ENCODE measurements around the gene CASP7. TPM values are rescaled to one million over a fixed set of nuclear protein-coding genes. Genes with fewer than 3 reads are reported as not detected.

The CASP7 gene
- total and polyA plus RNA-seq, 10 of the 15 experiments (the other 5 are each of a cell fraction or from before 2014, with no cell fraction given), result 23.7 to 34.4 (median 28.7) TPM

DNA sequence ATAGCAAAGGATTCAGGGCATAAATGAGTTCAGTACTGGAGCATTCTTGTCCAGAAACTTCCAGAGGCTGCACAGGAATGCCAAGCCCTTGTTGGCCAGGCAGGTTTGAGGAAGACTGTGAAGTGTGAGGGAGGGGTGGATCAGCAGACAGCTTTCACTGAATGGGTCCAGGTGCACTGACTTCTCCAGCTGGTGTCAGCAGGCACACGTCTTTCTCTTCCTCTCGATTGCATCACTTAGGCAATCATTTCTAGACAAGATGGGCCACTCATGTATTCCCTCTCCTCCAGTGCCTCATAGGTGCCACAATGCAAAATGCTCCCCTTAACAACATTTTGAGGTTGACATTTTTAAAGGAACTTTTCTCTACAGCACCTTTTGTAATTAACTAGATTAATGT, 56.2 kb downstream of the CASP7 start:
- H2AFZ ChIP-seq (ENCODE audit: control insufficient read depth, low read depth, low read length), result no peak overlapping the region
- DNase-seq (ENCODE audit: low read depth, low spot score), result no peak
- H3K27me3 ChIP-seq (replicated peaks in 1 of 2; ENCODE audit: control insufficient read depth in 2 of 2, insufficient read depth in 2 of 2, low read length in 1 of 2), result no peaks in the 10 kb centered on the region
- H3K36me3 ChIP-seq (ENCODE audit: control insufficient read depth in 2 of 2, insufficient read depth in 2 of 2, low read length in 1 of 2), result 0 out of 4 replicates have a peak, but pooled peaks cover 0 to 3% of the 10 kb centered on the region in 2 experiments
- no peak overlapping the region for H3K9ac ChIP-seq (ENCODE audit: control insufficient read depth, insufficient read depth, low read length)
- CTCF ChIA-PET, result no interaction called here
- POLR2A ChIA-PET, result no interaction called here
- H3K4me3 ChIP-seq, result no peak overlapping the region
- FAIRE-seq, result no peak
- in situ Hi-C loops (cut with MboI) (no loop called here), intact Hi-C loops (cut with micrococcal nuclease; ENCODE audit: unreplicated experiment) (no loop called here)
- 30% methylated on average over 2 of the region's 2 CpGs for WGBS (ENCODE audit: insufficient coverage, insufficient replicate concordance, low lambda C conversion rate, missing lambda C conversion rate)
- H3K4me1 ChIP-seq (ENCODE audit: control insufficient read depth, insufficient read depth, low read length), result no peaks in the 10 kb centered on the region
- no peaks in the 10 kb centered on the region for H3K9me3 ChIP-seq (replicated peaks; ENCODE audit: control insufficient read depth, insufficient read depth, low read length)
- TF ChIP-seq RAD21 (IDR thresholded peaks at IDR 0.05; ENCODE audit: insufficient read depth, low read depth, low read length) (peak; percentile 39), CTCF (IDR thresholded peaks at IDR 0.05 in 2 of 3, conservative IDR thresholded peaks at IDR 0.05 in 1 of 3; ENCODE audit: control insufficient read depth in 2 of 3, extremely low read depth in 1 of 3, insufficient read depth in 1 of 3, low read depth in 3 of 3, low read length in 3 of 3) (peak in 1 of 3 experiments; percentile 32; a peak in 2 of 6 replicates), MEF2B (IDR thresholded peaks at IDR 0.05; ENCODE audit: partially characterized antibody, poor library complexity, severe bottlenecking) (no peak), IKZF1 (conservative IDR thresholded peaks at IDR 0.05) (no peak)
- ATAC-seq, result peak; percentile 57
- H3K27ac ChIP-seq (ENCODE audit: control insufficient read depth, insufficient read depth), result no peak overlapping the region
- SMC1A ChIA-PET (ENCODE audit: uncharacterized antibody, unreplicated experiment), result no interaction called here
- RAD21 ChIA-PET (ENCODE audit: unreplicated experiment), result no interaction called here
- no peak overlapping the region for H3K4me2 ChIP-seq (ENCODE audit: control insufficient read depth, insufficient read depth)
- H4K20me1 ChIP-seq (ENCODE audit: control insufficient read depth, insufficient read depth), result no peaks in the 10 kb centered on the region
- BruUV-seq (replicated peaks), result no TSS peak
- no peaks in the 10 kb centered on the region for H3K79me2 ChIP-seq (ENCODE audit: control insufficient read depth, insufficient read depth, low read length)

DNA sequence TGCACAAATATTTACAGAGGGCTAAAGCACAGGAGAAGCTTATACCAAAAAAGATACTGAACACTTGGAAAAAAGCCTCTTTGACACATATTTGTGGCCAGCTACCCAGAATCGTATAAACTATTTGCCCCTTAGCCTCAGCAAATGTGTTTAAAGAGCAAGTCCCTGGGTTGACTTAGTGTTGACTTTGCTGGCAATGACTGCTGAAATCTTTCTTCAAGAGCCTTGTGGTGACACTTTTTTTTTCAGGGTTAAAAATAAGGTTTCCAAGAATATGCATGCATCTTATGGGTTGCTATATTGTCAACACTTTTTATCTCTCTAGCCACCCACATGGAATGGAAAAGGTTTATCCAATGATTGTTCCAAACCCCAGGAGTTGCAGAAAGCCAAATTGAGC, 56.9 kb downstream of the CASP7 start:
- Histone ChIP-seq H3K27me3 (replicated peaks in 1 of 2; ENCODE audit: control insufficient read depth in 2 of 2, insufficient read depth in 2 of 2, low read length in 1 of 2) (no peaks in the 10 kb centered on the region), H2AFZ (ENCODE audit: control insufficient read depth, low read depth, low read length) (no peak overlapping the region), H3K79me2 (ENCODE audit: control insufficient read depth, insufficient read depth, low read length) (no peaks in the 10 kb centered on the region), H3K4me2 (ENCODE audit: control insufficient read depth, insufficient read depth) (no peak overlapping the region), H3K4me1 (ENCODE audit: control insufficient read depth, insufficient read depth, low read length) (no peaks in the 10 kb centered on the region), H3K9ac (ENCODE audit: control insufficient read depth, insufficient read depth, low read length) (no peak overlapping the region), H3K9me3 (replicated peaks; ENCODE audit: control insufficient read depth, insufficient read depth, low read length) (no peaks in the 10 kb centered on the region), H3K4me3 (no peak overlapping the region), H3K27ac (ENCODE audit: control insufficient read depth, insufficient read depth) (no peak overlapping the region), H4K20me1 (ENCODE audit: control insufficient read depth, insufficient read depth) (no peaks in the 10 kb centered on the region), H3K36me3 (ENCODE audit: control insufficient read depth in 2 of 2, insufficient read depth in 2 of 2, low read length in 1 of 2) (0 out of 4 replicates have a peak, but pooled peaks cover 0 to 3% of the 10 kb centered on the region in 2 experiments)
- in situ Hi-C loops (cut with MboI), result no loop called here
- ChIA-PET POLR2A (no interaction called here), SMC1A (ENCODE audit: uncharacterized antibody, unreplicated experiment) (no interaction called here), RAD21 (ENCODE audit: unreplicated experiment) (no interaction called here), CTCF (no interaction called here)
- WGBS (ENCODE audit: insufficient coverage, insufficient replicate concordance, low lambda C conversion rate, missing lambda C conversion rate), result 85% methylated on average over 1 of the region's 1 CpG
- intact Hi-C loops (cut with micrococcal nuclease; ENCODE audit: unreplicated experiment), result no loop called here
- no peak for ATAC-seq
- DNase-seq (ENCODE audit: low read depth, low spot score), result no peak
- no peak for FAIRE-seq
- no TSS peak for BruUV-seq (replicated peaks)
- TF ChIP-seq ZNF274 (IDR thresholded peaks at IDR 0.05; ENCODE audit: insufficient read depth, insufficient read length), result no peak
- TF ChIP-seq FOS (IDR thresholded peaks at IDR 0.05; ENCODE audit: borderline replicate concordance, extremely low read depth, insufficient read length), result no peak
- TF ChIP-seq MYC (IDR thresholded peaks at IDR 0.05; ENCODE audit: insufficient read depth, insufficient read length, insufficient replicate concordance, low read length, severe bottlenecking), result no peak
- no peak for TF ChIP-seq TCF3 (IDR thresholded peaks at IDR 0.05; ENCODE audit: borderline replicate concordance, insufficient read depth, low read depth, low read length)
- no peak for TF ChIP-seq NR2C1 (IDR thresholded peaks at IDR 0.05)
- TF ChIP-seq, protein P1, sequence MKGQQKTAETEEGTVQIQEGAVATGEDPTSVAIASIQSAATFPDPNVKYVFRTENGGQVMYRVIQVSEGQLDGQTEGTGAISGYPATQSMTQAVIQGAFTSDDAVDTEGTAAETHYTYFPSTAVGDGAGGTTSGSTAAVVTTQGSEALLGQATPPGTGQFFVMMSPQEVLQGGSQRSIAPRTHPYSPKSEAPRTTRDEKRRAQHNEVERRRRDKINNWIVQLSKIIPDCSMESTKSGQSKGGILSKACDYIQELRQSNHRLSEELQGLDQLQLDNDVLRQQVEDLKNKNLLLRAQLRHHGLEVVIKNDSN (IDR thresholded peaks at IDR 0.05; ENCODE audit: borderline replicate concordance, extremely low read length, insufficient read depth, low read depth, low read length), result no peak
- TF ChIP-seq NBN (IDR thresholded peaks at IDR 0.05), result no peak
- TF ChIP-seq MEF2A (IDR thresholded peaks at IDR 0.05; ENCODE audit: insufficient read depth, low read depth, low read length), result no peak
- TF ChIP-seq ZSCAN29 (IDR thresholded peaks at IDR 0.05), result no peak
